Measurements from ENCODE around the gene PIGP. TPM values are rescaled to one million over a fixed set of nuclear protein-coding genes. Genes with fewer than 3 reads are reported as not detected.
A peak's percentile ranks its signal among the peaks of the same experiment; 100 is the strongest.

PIGP gene
- total and polyA plus RNA-seq, 4 donors = 15.8 to 47.2 (median 20.5) TPM

GRCh38 chr21:37082856-37083528 is 10.1 kb upstream of the PIGP start:
- peaks cover 0 to 8% of the 10 kb centered on the region in 2 donors for H3K4me1 ChIP-seq (ENCODE audit: control insufficient read depth in 1 of 2, insufficient read depth in 2 of 2, low read length in 2 of 2)
- H3K27me3 ChIP-seq (ENCODE audit: control insufficient read depth in 1 of 2, insufficient read depth in 2 of 2, low read length in 1 of 2) = no peaks in the 10 kb centered on the region
- H3K9me3 ChIP-seq (ENCODE audit: control insufficient read depth, low read length) = no peaks in the 10 kb centered on the region
- intact Hi-C loops (cut with DNase I) = no loop called here
- no peak overlapping the region for H3K27ac ChIP-seq (ENCODE audit: low read depth in 1 of 2, low read length in 2 of 2)
- H3K36me3 ChIP-seq (ENCODE audit: control insufficient read depth in 1 of 2, insufficient read depth in 2 of 2, low read length in 1 of 2) = no peaks in the 10 kb centered on the region
- ATAC-seq (ENCODE audit: low FRiP score) (no peak), DNase-seq (no peak)
- H3K4me3 ChIP-seq (ENCODE audit: low read length in 2 of 2) = no peak overlapping the region

DNA sequence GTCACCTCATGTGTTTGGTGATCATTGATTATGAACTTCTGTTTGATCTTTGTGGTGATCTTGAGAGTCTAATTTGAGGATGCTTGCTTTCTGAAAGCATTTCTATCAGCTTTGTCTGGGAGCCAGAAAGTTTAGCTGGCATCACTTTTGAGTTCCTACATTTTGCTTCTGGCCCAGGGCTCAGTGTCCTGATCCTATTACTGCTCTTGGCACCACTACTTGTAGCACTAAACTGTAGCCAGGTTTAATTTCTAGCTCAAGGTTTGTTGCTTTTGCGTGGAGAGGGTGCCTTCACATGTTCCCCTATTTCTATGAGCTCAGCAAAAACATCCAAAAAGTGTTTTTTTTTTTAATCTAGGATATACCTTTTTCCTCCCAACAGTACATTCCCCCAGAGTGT is 9.5 kb upstream of the PIGP start:
- Histone ChIP-seq H3K36me3 (ENCODE audit: control insufficient read depth in 1 of 2, insufficient read depth in 2 of 2, low read length in 1 of 2) (no peaks in the 10 kb centered on the region), H3K27ac (ENCODE audit: low read depth in 1 of 2, low read length in 2 of 2) (no peak overlapping the region), H3K9me3 (ENCODE audit: control insufficient read depth, low read length) (no peaks in the 10 kb centered on the region), H3K4me3 (ENCODE audit: low read length in 2 of 2) (no peak overlapping the region), H3K27me3 (ENCODE audit: control insufficient read depth in 1 of 2, insufficient read depth in 2 of 2, low read length in 1 of 2) (no peaks in the 10 kb centered on the region), H3K4me1 (ENCODE audit: control insufficient read depth in 1 of 2, insufficient read depth in 2 of 2, low read length in 2 of 2) (peaks cover 0 to 8% of the 10 kb centered on the region in 2 donors)
- 9 to 16% methylated on average over 1 of the region's 1 CpG for WGBS, 2 donors
- ATAC-seq (ENCODE audit: low FRiP score) (no peak), DNase-seq (no peak)
- intact Hi-C loops (cut with DNase I) = no loop called here

GRCh38 chr21:37079211-37079824 is 6.4 kb upstream of the PIGP start:
- Histone ChIP-seq H3K9me3 (ENCODE audit: control insufficient read depth, low read length) (no peaks in the 10 kb centered on the region), H3K36me3 (ENCODE audit: control insufficient read depth in 1 of 2, insufficient read depth in 2 of 2, low read length in 1 of 2) (no peaks in the 10 kb centered on the region), H3K4me3 (ENCODE audit: low read length in 2 of 2) (no peak overlapping the region), H3K27ac (ENCODE audit: low read depth in 1 of 2, low read length in 2 of 2) (no peak overlapping the region), H3K4me1 (ENCODE audit: control insufficient read depth in 1 of 2, insufficient read depth in 2 of 2, low read length in 2 of 2) (peaks cover 0 to 8% of the 10 kb centered on the region in 2 donors), H3K27me3 (ENCODE audit: control insufficient read depth in 1 of 2, insufficient read depth in 2 of 2, low read length in 1 of 2) (no peaks in the 10 kb centered on the region)
- 65 to 66% methylated on average over 6 of the region's 6 CpGs for WGBS, 2 donors
- no peak for ATAC-seq (ENCODE audit: low FRiP score)
- intact Hi-C loops (cut with DNase I) = loop anchor here (10.0 kb wide), 2 partner anchors 95 to 105 kb away; no protein-coding TSS in a partner anchor
- no peak for DNase-seq

GRCh38 chr21:37077403-37077802 is 4.5 kb upstream of the PIGP start:
- no peak for ATAC-seq (ENCODE audit: low FRiP score)
- intact Hi-C loops (cut with DNase I) = loop anchor here (10.0 kb wide), 2 partner anchors 93 to 103 kb away; no protein-coding TSS in a partner anchor
- Histone ChIP-seq H3K27me3 (ENCODE audit: control insufficient read depth in 1 of 2, insufficient read depth in 2 of 2, low read length in 1 of 2) (no peaks in the 10 kb centered on the region), H3K9me3 (ENCODE audit: control insufficient read depth, low read length) (no peaks in the 10 kb centered on the region), H3K36me3 (ENCODE audit: control insufficient read depth in 1 of 2, insufficient read depth in 2 of 2, low read length in 1 of 2) (no peaks in the 10 kb centered on the region), H3K4me3 (ENCODE audit: low read length in 2 of 2) (no peak overlapping the region), H3K4me1 (ENCODE audit: control insufficient read depth in 1 of 2, insufficient read depth in 2 of 2, low read length in 2 of 2) (no peaks in the 10 kb centered on the region), H3K27ac (ENCODE audit: low read depth in 1 of 2, low read length in 2 of 2) (no peak overlapping the region)
- 96 to 100% methylated on average over 1 of the region's 1 CpG for WGBS, 2 donors
- no peak for DNase-seq

DNA sequence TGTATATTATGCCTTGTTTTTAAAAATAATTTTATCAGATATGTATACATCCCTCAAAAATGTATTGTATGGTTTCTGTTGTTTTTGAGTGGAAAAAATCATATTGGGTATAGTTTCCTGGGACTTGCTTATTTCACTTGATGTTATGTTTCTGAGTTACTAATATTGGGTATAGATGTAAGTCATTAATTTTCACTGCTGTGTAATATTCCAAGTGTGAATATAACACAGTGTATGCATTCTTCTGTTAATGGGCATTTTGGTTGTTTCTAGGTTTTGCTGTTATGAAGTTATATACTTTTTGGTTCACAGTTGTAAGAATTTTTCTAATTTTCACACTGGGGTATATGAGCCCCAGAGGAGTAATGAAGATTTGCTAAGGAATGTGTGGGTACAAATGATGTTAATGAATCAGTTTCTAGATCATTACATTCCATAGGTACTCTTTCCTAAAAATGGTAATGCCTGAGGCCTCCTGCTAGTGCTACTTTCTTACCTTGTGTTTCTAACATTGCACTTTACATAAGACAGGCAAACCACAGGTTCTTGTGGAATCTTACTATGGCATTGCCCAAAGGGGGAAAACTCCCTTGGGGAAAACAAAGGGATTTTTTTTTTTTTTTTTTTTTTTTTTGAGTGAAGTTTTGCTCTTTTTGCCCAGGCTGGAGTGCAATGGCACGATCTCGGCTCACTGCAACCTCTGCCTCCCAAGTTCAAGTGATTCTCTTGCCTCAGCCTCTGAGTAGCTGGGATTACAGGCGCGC is 3.4 kb upstream of the PIGP start:
- Histone ChIP-seq H3K4me3 (ENCODE audit: low read length in 2 of 2) (no peak overlapping the region), H3K4me1 (ENCODE audit: control insufficient read depth in 1 of 2, insufficient read depth in 2 of 2, low read length in 2 of 2) (no peaks in the 10 kb centered on the region), H3K27ac (ENCODE audit: low read depth in 1 of 2, low read length in 2 of 2) (no peak overlapping the region), H3K36me3 (ENCODE audit: control insufficient read depth in 1 of 2, insufficient read depth in 2 of 2, low read length in 1 of 2) (no peaks in the 10 kb centered on the region), H3K9me3 (ENCODE audit: control insufficient read depth, low read length) (no peaks in the 10 kb centered on the region), H3K27me3 (ENCODE audit: control insufficient read depth in 1 of 2, insufficient read depth in 2 of 2, low read length in 1 of 2) (no peaks in the 10 kb centered on the region)
- intact Hi-C loops (cut with DNase I) = loop anchor here (10.0 kb wide), 2 partner anchors 91 to 101 kb away; no protein-coding TSS in a partner anchor
- 92 to 94% methylated on average over 4 of the region's 4 CpGs for WGBS, 2 donors
- DNase-seq (no peak), ATAC-seq (ENCODE audit: low FRiP score) (no peak)

DNA sequence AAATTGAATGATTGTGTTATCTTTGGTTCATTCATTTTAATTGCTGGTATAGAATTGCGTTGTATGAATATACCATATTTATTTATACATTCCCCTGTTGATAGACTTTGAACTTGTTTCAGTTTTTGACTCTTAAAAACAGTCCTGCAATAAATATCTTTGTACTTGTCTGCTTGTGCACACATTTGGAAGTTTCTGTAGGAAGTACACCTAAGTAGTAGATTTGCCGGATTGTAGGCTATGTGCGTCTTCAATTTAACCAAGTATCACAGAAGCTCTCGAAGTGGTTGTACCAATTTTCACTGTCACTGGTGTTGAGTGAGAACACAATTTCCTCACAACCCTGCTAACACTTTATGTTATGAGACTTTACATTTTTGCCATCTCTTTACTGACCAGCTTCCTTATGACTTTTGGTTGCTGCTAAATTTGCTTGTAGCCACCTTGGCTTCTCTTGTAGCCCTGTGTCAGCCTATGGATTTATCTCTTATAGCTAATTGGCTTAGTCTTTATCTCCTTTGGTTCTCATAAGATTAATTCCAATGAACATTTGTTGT is 2.4 kb upstream of the PIGP start:
- no peak for ATAC-seq (ENCODE audit: low FRiP score)
- DNase-seq = no peak
- H3K4me1 ChIP-seq (ENCODE audit: control insufficient read depth in 1 of 2, insufficient read depth in 2 of 2, low read length in 2 of 2) = no peaks in the 10 kb centered on the region
- no peak overlapping the region for H3K4me3 ChIP-seq (ENCODE audit: low read length in 2 of 2)
- H3K36me3 ChIP-seq (ENCODE audit: control insufficient read depth in 1 of 2, insufficient read depth in 2 of 2, low read length in 1 of 2) = peaks cover 0 to 2% of the 10 kb centered on the region in 2 donors
- H3K9me3 ChIP-seq (ENCODE audit: control insufficient read depth, low read length) = no peaks in the 10 kb centered on the region
- no peaks in the 10 kb centered on the region for H3K27me3 ChIP-seq (ENCODE audit: control insufficient read depth in 1 of 2, insufficient read depth in 2 of 2, low read length in 1 of 2)
- WGBS, 2 donors = 93 to 94% methylated on average over 4 of the region's 4 CpGs
- no peak overlapping the region for H3K27ac ChIP-seq (ENCODE audit: low read depth in 1 of 2, low read length in 2 of 2)
- intact Hi-C loops (cut with DNase I) = loop anchor here (10.0 kb wide), 2 partner anchors 90 to 100 kb away; no protein-coding TSS in a partner anchor

- WGBS, 2 donors = 12 to 17% methylated on average over 9 of the region's 9 CpGs
- H3K4me3 ChIP-seq (ENCODE audit: low read length in 2 of 2) = peak overlapping the region; percentile 55 to 74
- intact Hi-C loops (cut with DNase I) = loop anchor here (5.0 to 10.0 kb wide), 3 partner anchors 90 to 293 kb away; partner anchors contain the start of gene DYRK1A (in 1 of the 2)
- ATAC-seq (ENCODE audit: low FRiP score) = no peak
- H3K27ac ChIP-seq (ENCODE audit: low read depth in 1 of 2, low read length in 2 of 2) = no peak overlapping the region
- H3K27me3 ChIP-seq (ENCODE audit: control insufficient read depth in 1 of 2, insufficient read depth in 2 of 2, low read length in 1 of 2) = no peaks in the 10 kb centered on the region
- H3K4me1 ChIP-seq (ENCODE audit: control insufficient read depth in 1 of 2, insufficient read depth in 2 of 2, low read length in 2 of 2) = no peaks in the 10 kb centered on the region
- DNase-seq = no peak
- H3K9me3 ChIP-seq (ENCODE audit: control insufficient read depth, low read length) = no peaks in the 10 kb centered on the region
- H3K36me3 ChIP-seq (ENCODE audit: control insufficient read depth in 1 of 2, insufficient read depth in 2 of 2, low read length in 1 of 2) = peaks cover 0 to 2% of the 10 kb centered on the region in 2 donors
Measured at GRCh38 chr21:37074546-37074945, 1.7 kb upstream of the PIGP start.

DNA sequence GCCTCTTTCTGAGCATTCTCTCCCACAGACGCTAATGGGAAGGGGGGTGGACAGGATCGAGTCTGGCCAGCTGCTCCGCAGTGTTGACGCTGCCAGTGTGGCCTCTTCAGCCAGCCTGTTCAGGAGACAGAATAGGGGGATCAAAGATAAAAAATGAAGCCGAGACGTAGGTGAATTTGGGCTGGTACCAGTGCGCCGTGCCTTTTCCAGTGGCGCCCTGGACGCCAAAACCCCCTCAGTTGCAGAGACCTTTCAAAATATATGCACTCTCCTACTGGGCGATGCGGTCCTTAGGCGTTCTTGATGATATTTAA is 1.3 kb upstream of the PIGP start:
- peak; percentile 2 for ATAC-seq (ENCODE audit: low FRiP score)
- WGBS, 2 donors = 1 to 2% methylated on average over 13 of the region's 13 CpGs

More for the DNA sequence above, 1.3 kb upstream of the PIGP start:
- H3K4me3 ChIP-seq (ENCODE audit: low read length in 2 of 2) = peak overlapping the region; percentile 55 to 74
- H3K36me3 ChIP-seq (ENCODE audit: control insufficient read depth in 1 of 2, insufficient read depth in 2 of 2, low read length in 1 of 2) = peaks cover 0 to 2% of the 10 kb centered on the region in 2 donors
- no peaks in the 10 kb centered on the region for H3K27me3 ChIP-seq (ENCODE audit: control insufficient read depth in 1 of 2, insufficient read depth in 2 of 2, low read length in 1 of 2)
- no peak overlapping the region for H3K27ac ChIP-seq (ENCODE audit: low read depth in 1 of 2, low read length in 2 of 2)
- intact Hi-C loops (cut with DNase I) = loop anchor here (5.0 to 10.0 kb wide), 3 partner anchors 89 to 293 kb away; partner anchors contain the start of gene DYRK1A (in 1 of the 2)
- no peak for DNase-seq
- H3K4me1 ChIP-seq (ENCODE audit: control insufficient read depth in 1 of 2, insufficient read depth in 2 of 2, low read length in 2 of 2) = no peaks in the 10 kb centered on the region
- no peaks in the 10 kb centered on the region for H3K9me3 ChIP-seq (ENCODE audit: control insufficient read depth, low read length)

Measured in aorta (tissue), 5 donors.